CD14-positive monocyte (primary cell): ENCODE measurements around the gene HBD. TPM values are rescaled to one million over a fixed set of nuclear protein-coding genes. Genes with fewer than 3 reads are reported as not detected.

Experiments
- DNase-seq, 3 donors: peaks; one replicate each; pipeline ENCODE4 v3.0.0-alpha.2; 2011 to 2022
- H2AFZ ChIP-seq: 2 replicates; pipeline ENCODE4 v1.6.0; 2012; ENCODE audit warnings: mild to moderate bottlenecking, low read depth, low read length, inconsistent platforms; ENCODE audit not compliant: insufficient read depth, poor library complexity, severe bottlenecking
- H3K27ac ChIP-seq, 2 donors: 1 replicate in 1 of 2; 2 replicates in 1 of 2; pipeline ENCODE4 v1.5.1; 2012 to 2013; ENCODE audit warnings: low read length in 2 of 2, control low read depth in 1 of 2, inconsistent platforms in 1 of 2, low read depth in 1 of 2, mild to moderate bottlenecking in 1 of 2
- H3K27me3 ChIP-seq, 2 donors: one replicate each; pipeline versions ENCODE4 v1.6.0 to v1.6.1; 2011 to 2013; ENCODE audit warnings: low read length in 2 of 2; ENCODE audit not compliant: control insufficient read depth in 2 of 2, insufficient read depth in 2 of 2
- H3K36me3 ChIP-seq, 2 donors: replicated peaks in 1 of 2; 1 replicate in 1 of 2; 2 replicates in 1 of 2; pipeline versions ENCODE4 v1.5.1 to v1.6.1; 2012 to 2013; ENCODE audit warnings: low read length in 2 of 2, control low read depth in 1 of 2, inconsistent platforms in 1 of 2, mild to moderate bottlenecking in 1 of 2; ENCODE audit not compliant: insufficient read depth in 2 of 2, control insufficient read depth in 1 of 2
- H3K4me1 ChIP-seq, 2 donors: 1 replicate in 1 of 2; 2 replicates in 1 of 2; pipeline versions ENCODE4 v1.5.1 to v1.6.1; 2012 to 2013; ENCODE audit warnings: low read length in 2 of 2, control low read depth in 1 of 2, inconsistent platforms in 1 of 2, mild to moderate bottlenecking in 1 of 2, moderate library complexity in 1 of 2; ENCODE audit not compliant: insufficient read depth in 2 of 2, control insufficient read depth in 1 of 2
- H3K4me2 ChIP-seq: replicated peaks from 2 replicates; pipeline ENCODE3; 2012; ENCODE audit warnings: low read length, moderate library complexity, mild to moderate bottlenecking; ENCODE audit not compliant: poor library complexity, severe bottlenecking; ENCODE audit errors: extremely low read depth
- H3K4me3 ChIP-seq, 3 experiments: fragments of 200-600 bp in 1 of 3; sonication (generic) in 1 of 3; replicated peaks in 1 of 3; 1 replicate in 2 of 3; 2 replicates in 1 of 3; pipeline ENCODE4 v1.5.1; 2011 to 2013; ENCODE audit warnings: low read length in 3 of 3, mild to moderate bottlenecking in 3 of 3, control low read depth in 2 of 3, low read depth in 2 of 3, inconsistent platforms in 1 of 3, moderate library complexity in 1 of 3
- H3K79me2 ChIP-seq: 2 replicates; pipeline ENCODE4 v1.6.0; 2012; ENCODE audit warnings: mild to moderate bottlenecking, control low read depth, inconsistent platforms, low read length, moderate library complexity; ENCODE audit not compliant: insufficient read depth
- H3K9ac ChIP-seq: 2 replicates; pipeline ENCODE4 v1.6.0; 2017; ENCODE audit warnings: low read length, mild to moderate bottlenecking; ENCODE audit not compliant: insufficient read depth, poor library complexity, severe bottlenecking
- H3K9me3 ChIP-seq, 2 donors: replicated peaks in 1 of 2; 1 replicate in 1 of 2; 2 replicates in 1 of 2; pipeline versions ENCODE4 v1.5.1 to v1.6.1; 2012 to 2013; ENCODE audit warnings: low read length in 2 of 2, control low read depth in 1 of 2; ENCODE audit not compliant: control insufficient read depth in 1 of 2, insufficient read depth in 1 of 2
- H4K20me1 ChIP-seq: 2 replicates; pipeline ENCODE4 v1.6.0; 2012; ENCODE audit warnings: mild to moderate bottlenecking, low read length, control low read depth, moderate library complexity; ENCODE audit not compliant: insufficient read depth
- H3K27ac Mint-ChIP-seq, 7 donors: one replicate each; pipeline ENCODE4 v1.8.0; 2020; ENCODE audit warnings: mild to moderate bottlenecking in 7 of 7, mixed read lengths in 7 of 7, moderate library complexity in 6 of 7, inconsistent platforms in 2 of 7
- H3K27me3 Mint-ChIP-seq, 3 donors: one replicate each; pipeline ENCODE4 v1.8.0; 2021 to 2022; ENCODE audit warnings: low read depth in 3 of 3, mild to moderate bottlenecking in 3 of 3, mixed read lengths in 3 of 3, moderate library complexity in 3 of 3, inconsistent platforms in 1 of 3
- H3K36me3 Mint-ChIP-seq, 2 donors: one replicate each; pipeline ENCODE4 v1.8.0; 2020; ENCODE audit warnings: mixed read lengths in 2 of 2, inconsistent platforms in 1 of 2, mild to moderate bottlenecking in 1 of 2
- H3K4me1 Mint-ChIP-seq: one replicate; pipeline ENCODE4 v1.8.0; 2020; ENCODE audit warnings: mild to moderate bottlenecking, mixed read lengths
- H3K4me3 Mint-ChIP-seq, 2 donors: one replicate each; pipeline ENCODE4 v1.8.0; 2020; ENCODE audit warnings: mild to moderate bottlenecking in 2 of 2, mixed read lengths in 2 of 2, moderate library complexity in 1 of 2
- H3K9me3 Mint-ChIP-seq, 7 donors: one replicate each; pipeline ENCODE4 v1.8.0; 2020 to 2022; ENCODE audit warnings: mixed read lengths in 7 of 7, mild to moderate bottlenecking in 6 of 7, moderate library complexity in 6 of 7, inconsistent platforms in 2 of 7
- CTCF ChIP-seq: fragments of 200-600 bp; IDR thresholded peaks from one replicate; pipeline ENCODE4 v1.8.0; 2022; ENCODE audit warnings: antibody characterized with exemption, mild to moderate bottlenecking
- WGBS: methylation state at CpG from one replicate; pipeline ENCODE4 v1.1.5; 2013; ENCODE audit warnings: missing lambda C conversion rate; ENCODE audit not compliant: insufficient coverage; 5-methylcytosine and 5-hydroxymethylcytosine counted together
- intact Hi-C, 2 donors: fragments of 100-400 bp; cut with micrococcal nuclease; formaldehyde crosslinking; loops; one replicate each; pipeline versions ENCODE4 v1.15.0 to v1.15.1; 2023
- polyA minus RNA-seq: library from RNA; depleted of rRNA, polyadenylated mRNA; stranded (reverse); fragments of >200 nt; gene quantifications from 2 replicates; pipeline ENCODE4 v1.2.3, GENCODE V29; 2012
- polyA plus RNA-seq, 3 donors: library from polyadenylated mRNA; depleted of rRNA in 1 of 3; unstranded in 2 of 3; stranded (reverse) in 1 of 3; fragments of 300-500 nt in 2 of 3; fragments of >200 nt in 1 of 3; fragmentation: Illumina TruSeq in 2 of 3; gene quantifications; 1 replicate in 2 of 3; 2 replicates in 1 of 3; pipeline ENCODE4 v1.2.3, GENCODE V29; 2012 to 2021
- total RNA-seq, 12 experiments: library from RNA in 1 of 12; stranded (reverse) in 1 of 12; fragments of 120-200 nt in 1 of 12; gene quantifications; one replicate each; pipeline ENCODE4 v1.2.4 and lab custom pipeline; 2013 to 2026; ENCODE audit warnings: mixed read lengths in 6 of 12, inconsistent platforms in 1 of 12

The HBD gene
- 0.19 TPM for total RNA-seq (2013)
- polyA plus RNA-seq (not detected), polyA minus RNA-seq (not detected in 2 replicates), total RNA-seq (lab: John Stamatoyannopoulos, UW) (0 to 1.0 (median 0) reads per million in 11 experiments)

- Histone ChIP-seq H3K36me3 (no peaks in the 10 kb centered on the region), H2AFZ (no peak within 1 kb of the TSS), H3K27me3 (no peaks in the 10 kb centered on the region), H3K9me3 (no peaks in the 10 kb centered on the region), H3K79me2 (no peaks in the 10 kb centered on the region), H4K20me1 (no peaks in the 10 kb centered on the region), H3K27ac (no peak within 1 kb of the TSS), H3K4me3 (no peak within 1 kb of the TSS), H3K9ac (no peak within 1 kb of the TSS), H3K4me1 (no peaks in the 10 kb centered on the region), H3K4me2 (no peak within 1 kb of the TSS)
- H3K27me3 Mint-ChIP-seq = peaks cover 0 to 1% (median 0%) of the 10 kb centered on the region in 3 donors
- no peaks in the 10 kb centered on the region for H3K36me3 Mint-ChIP-seq
- peaks cover 7% of the 10 kb centered on the region for H3K4me1 Mint-ChIP-seq
- no peak for TF ChIP-seq CTCF
- no peaks in the 10 kb centered on the region for H3K9me3 Mint-ChIP-seq
- H3K27ac Mint-ChIP-seq = no peak within 1 kb of the TSS
- DNase-seq = no peak
- intact Hi-C loops = no loop called here
- no peak within 1 kb of the TSS for H3K4me3 Mint-ChIP-seq
- WGBS = no CpG with 5 or more reads among the region's 2 CpGs
Observed at GRCh38 chr11:5234381-5234834, at the start of gene HBD. Gene HBD (minus strand): TSS chr11:5234483. CDS start chr11:5234433, 50 bp downstream.

- peaks cover 0 to 3% (median 1%) of the 10 kb centered on the region in 3 donors for H3K27me3 Mint-ChIP-seq
- Histone ChIP-seq H3K4me2 (no peak overlapping the region), H3K36me3 (no peaks in the 10 kb centered on the region), H3K79me2 (no peaks in the 10 kb centered on the region), H3K9me3 (no peaks in the 10 kb centered on the region), H3K27me3 (no peaks in the 10 kb centered on the region), H2AFZ (no peak overlapping the region), H4K20me1 (no peaks in the 10 kb centered on the region), H3K9ac (no peak overlapping the region), H3K4me3 (no peak overlapping the region), H3K27ac (no peak overlapping the region), H3K4me1 (peaks cover 0 to 4% of the 10 kb centered on the region in 2 donors)
- H3K27ac Mint-ChIP-seq = no peak overlapping the region
- H3K36me3 Mint-ChIP-seq = no peaks in the 10 kb centered on the region
- no peak overlapping the region for H3K4me3 Mint-ChIP-seq
- intact Hi-C loops = no loop called here
- WGBS = 80% methylated on average over 1 of the region's 1 CpG
- peaks cover 0 to 3% (median 0%) of the 10 kb centered on the region in 7 donors for H3K9me3 Mint-ChIP-seq
- H3K4me1 Mint-ChIP-seq = peaks cover 4% of the 10 kb centered on the region
- TF ChIP-seq CTCF = no peak
- no peak for DNase-seq
Observed at GRCh38 chr11:5283882-5284281, 49.6 kb upstream of the HBD start.
